HepG2 (cell line): ENCODE data around the gene PCAT6. TPM values are rescaled to one million over a fixed set of nuclear protein-coding genes. Genes with fewer than 3 reads are reported as not detected.

Experiments used
- ARNTL ChIP-seq: sonication (generic); formaldehyde crosslinking; IDR thresholded peaks from 2 replicates; pipeline ENCODE4 v1.4.0; 2020; ENCODE audit warnings: mild to moderate bottlenecking, missing genetic modification reagents
- ATF7 ChIP-seq, 2 experiments: fragments of 450-650 bp in 1 of 2; sonication (generic) in 1 of 2; formaldehyde crosslinking in 1 of 2; IDR thresholded peaks; 2 replicates each; pipeline versions ENCODE4 v1.4.0 to v1.6.1; 2016 to 2020; ENCODE audit warnings: antibody characterized with exemption in 1 of 2, mild to moderate bottlenecking in 1 of 2, missing genetic modification reagents in 1 of 2
- GTF3A ChIP-seq: sonication (generic); formaldehyde crosslinking; conservative IDR thresholded peaks from 2 replicates; pipeline ENCODE4 v1.4.0; 2020; ENCODE audit warnings: mild to moderate bottlenecking, missing genetic modification reagents
- JUNB ChIP-seq: sonication (generic); formaldehyde crosslinking; IDR thresholded peaks from 2 replicates; pipeline ENCODE4 v1.8.0; 2022; ENCODE audit warnings: missing genetic modification reagents, mild to moderate bottlenecking, borderline replicate concordance
- KLF13 ChIP-seq: sonication (generic); formaldehyde crosslinking; IDR thresholded peaks from 2 replicates; pipeline ENCODE4 v1.4.0; 2020; ENCODE audit warnings: mild to moderate bottlenecking, missing genetic modification reagents
- MAFK ChIP-seq, 2 experiments: IDR thresholded peaks in 1 of 2; conservative IDR thresholded peaks in 1 of 2; 2 replicates each; pipeline ENCODE4 v1.6.1; 2011; ENCODE audit warnings: improper control_type of control experiment in 2 of 2, low read length in 2 of 2
- MTF2 ChIP-seq: sonication (generic); formaldehyde crosslinking; IDR thresholded peaks from 2 replicates; pipeline ENCODE4 v1.5.0; 2020; ENCODE audit warnings: missing genetic modification reagents, borderline replicate concordance
- POLR2A ChIP-seq, 2 experiments: IDR thresholded peaks; 2 replicates each; pipeline ENCODE4 v1.6.1; 2011; ENCODE audit warnings: low read depth in 2 of 2, low read length in 2 of 2, mild to moderate bottlenecking in 1 of 2, moderate library complexity in 1 of 2; ENCODE audit not compliant: insufficient read depth in 1 of 2
- TSC22D2 ChIP-seq: sonication (generic); formaldehyde crosslinking; IDR thresholded peaks from 2 replicates; pipeline ENCODE4 v1.5.1; 2020; ENCODE audit warnings: missing genetic modification reagents, mild to moderate bottlenecking, borderline replicate concordance
- ZFP36 ChIP-seq: fragments of 150-350 bp; IDR thresholded peaks from 2 replicates; pipeline ENCODE4 v1.6.1; 2018; ENCODE audit warnings: borderline replicate concordance, low read length, low read depth; ENCODE audit not compliant: partially characterized antibody
- ZFP37 ChIP-seq: sonication (generic); formaldehyde crosslinking; IDR thresholded peaks from 2 replicates; pipeline ENCODE4 v1.4.0; 2020; ENCODE audit warnings: missing genetic modification reagents, borderline replicate concordance
- ZNF143 ChIP-seq: sonication (generic); formaldehyde crosslinking; IDR thresholded peaks from 2 replicates; pipeline ENCODE4 v1.4.0; 2020; ENCODE audit warnings: missing genetic modification reagents
- polyA plus RNA-seq, 8 experiments: library from polyadenylated mRNA; depleted of rRNA in 3 of 8; stranded (reverse) in 7 of 8; unstranded in 1 of 8; fragments of >200 nt; fragmentation: Illumina TruSeq in 4 of 8; extraction: Trizol in 4 of 8; gene quantifications; 2 replicates each; pipeline versions ENCODE4 v1.2.1 to v1.2.3, GENCODE V29; 2011 to 2016; ENCODE audit warnings: low read depth in 4 of 8, missing spikeins in 1 of 8, mixed read lengths in 1 of 8; ENCODE audit not compliant: insufficient read depth in 1 of 8
- total RNA-seq, 5 experiments: library from RNA; depleted of rRNA; stranded (reverse); fragments of >200 nt; fragmentation: Illumina TruSeq; extraction: Trizol; gene quantifications; 2 replicates each; pipeline ENCODE4 v1.2.3, GENCODE V29; 2016; ENCODE audit warnings: low read depth in 1 of 5
- TF ChIP-seq, protein P1 (sequence below): sonication (generic); formaldehyde crosslinking; IDR thresholded peaks from 2 replicates; pipeline ENCODE4 v1.5.1; 2020; ENCODE audit warnings: missing genetic modification reagents, mild to moderate bottlenecking, borderline replicate concordance
- TF ChIP-seq, protein P2 (sequence below): sonication (generic); formaldehyde crosslinking; conservative IDR thresholded peaks from 2 replicates; pipeline ENCODE4 v1.4.0; 2020; ENCODE audit warnings: mild to moderate bottlenecking, missing genetic modification reagents, moderate library complexity
- TF ChIP-seq, protein P3 (sequence below): sonication (generic); formaldehyde crosslinking; IDR thresholded peaks from 2 replicates; pipeline ENCODE4 v1.5.1; 2020; ENCODE audit warnings: missing genetic modification reagents, mild to moderate bottlenecking, borderline replicate concordance
- TF ChIP-seq, protein P4 (sequence below): sonication (generic); formaldehyde crosslinking; IDR thresholded peaks from 2 replicates; pipeline ENCODE4 v1.9.0; 2021; ENCODE audit warnings: missing genetic modification reagents, borderline replicate concordance

Gene PCAT6
- total and polyA plus RNA-seq, 2 of the 13 experiments (the other 11 are each of a cell fraction or from before 2014, with no cell fraction given) = 0.60 to 4.4 TPM

DNA sequence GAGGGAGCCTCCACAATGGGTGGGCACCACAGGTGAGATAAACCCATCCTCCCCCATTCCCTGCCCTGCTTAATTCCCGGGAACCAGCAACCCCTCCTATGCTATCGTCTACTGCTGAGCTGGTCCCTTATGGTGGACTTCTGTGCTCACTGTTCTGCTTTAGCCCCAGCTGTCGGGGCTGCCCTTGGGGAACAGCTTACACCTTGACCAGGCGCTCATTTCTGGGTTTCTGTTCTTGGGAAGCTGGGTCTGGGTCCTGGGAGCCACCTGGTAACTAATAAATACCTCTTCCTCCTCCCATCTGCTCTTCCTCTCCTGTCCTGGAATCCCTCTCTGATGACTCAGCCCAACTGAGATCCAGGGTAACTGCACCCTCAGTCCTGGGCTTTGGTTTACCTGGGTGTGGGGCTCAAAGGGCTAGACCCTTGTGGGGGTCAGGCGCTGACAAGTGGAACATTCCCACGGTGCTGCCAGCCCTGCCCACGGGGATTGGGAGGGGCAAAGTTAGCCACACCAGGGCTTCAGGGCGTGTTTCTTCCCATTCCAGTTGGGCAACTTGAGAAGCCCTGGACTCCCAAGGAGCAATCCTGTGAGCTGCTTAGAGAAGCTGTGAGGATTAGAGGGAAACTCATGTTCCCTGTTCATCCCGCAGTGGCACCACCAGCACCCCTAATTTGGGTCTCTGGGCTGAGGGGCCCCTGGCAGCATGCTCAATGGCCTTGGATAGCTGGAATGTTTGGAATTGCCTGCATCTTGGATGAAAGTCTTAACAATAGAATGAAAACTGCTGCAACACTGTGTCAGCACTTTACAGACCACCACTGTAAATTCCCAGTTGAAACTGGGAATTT, 1.6 kb downstream of the PCAT6 start (continued):
- TF ChIP-seq POLR2A (IDR thresholded peaks at IDR 0.05; ENCODE audit: insufficient read depth in 1 of 2, low read depth in 2 of 2, low read length in 2 of 2) (0 out of 4 replicates have a peak, but pooled peaks of 1 of the 2 experiments have one; percentile 13), KLF13 (CRISPR knock-in tag) (no peak), ZFP37 (CRISPR knock-in tag) (no peak), ATF7 (IDR thresholded peaks at IDR 0.05) (no peak), ATF7 (CRISPR knock-in tag; IDR thresholded peaks at IDR 0.05) (no peak), ZFP36 (no peak), JUNB (CRISPR knock-in tag) (no peak), MTF2 (CRISPR knock-in tag) (no peak), ARNTL (0 out of 2 replicates have a peak, but pooled peaks have one; percentile 31), TSC22D2 (CRISPR knock-in tag) (no peak), ZNF143 (no peak), MAFK (conservative IDR thresholded peaks at IDR 0.05 in 1 of 2, IDR thresholded peaks at IDR 0.05 in 1 of 2; ENCODE audit: low read length in 2 of 2) (peak in 1 of 2 experiments; percentile 55; a peak in 2 of 4 replicates), GTF3A (CRISPR knock-in tag) (no peak)
- TF ChIP-seq, protein P1, sequence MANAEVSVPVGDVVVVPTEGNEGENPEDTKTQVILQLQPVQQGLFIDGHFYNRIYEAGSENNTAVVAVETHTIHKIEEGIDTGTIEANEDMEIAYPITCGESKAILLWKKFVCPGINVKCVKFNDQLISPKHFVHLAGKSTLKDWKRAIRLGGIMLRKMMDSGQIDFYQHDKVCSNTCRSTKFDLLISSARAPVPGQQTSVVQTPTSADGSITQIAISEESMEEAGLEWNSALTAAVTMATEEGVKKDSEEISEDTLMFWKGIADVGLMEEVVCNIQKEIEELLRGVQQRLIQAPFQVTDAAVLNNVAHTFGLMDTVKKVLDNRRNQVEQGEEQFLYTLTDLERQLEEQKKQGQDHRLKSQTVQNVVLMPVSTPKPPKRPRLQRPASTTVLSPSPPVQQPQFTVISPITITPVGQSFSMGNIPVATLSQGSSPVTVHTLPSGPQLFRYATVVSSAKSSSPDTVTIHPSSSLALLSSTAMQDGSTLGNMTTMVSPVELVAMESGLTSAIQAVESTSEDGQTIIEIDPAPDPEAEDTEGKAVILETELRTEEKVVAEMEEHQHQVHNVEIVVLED = no peak
- TF ChIP-seq, protein P2, sequence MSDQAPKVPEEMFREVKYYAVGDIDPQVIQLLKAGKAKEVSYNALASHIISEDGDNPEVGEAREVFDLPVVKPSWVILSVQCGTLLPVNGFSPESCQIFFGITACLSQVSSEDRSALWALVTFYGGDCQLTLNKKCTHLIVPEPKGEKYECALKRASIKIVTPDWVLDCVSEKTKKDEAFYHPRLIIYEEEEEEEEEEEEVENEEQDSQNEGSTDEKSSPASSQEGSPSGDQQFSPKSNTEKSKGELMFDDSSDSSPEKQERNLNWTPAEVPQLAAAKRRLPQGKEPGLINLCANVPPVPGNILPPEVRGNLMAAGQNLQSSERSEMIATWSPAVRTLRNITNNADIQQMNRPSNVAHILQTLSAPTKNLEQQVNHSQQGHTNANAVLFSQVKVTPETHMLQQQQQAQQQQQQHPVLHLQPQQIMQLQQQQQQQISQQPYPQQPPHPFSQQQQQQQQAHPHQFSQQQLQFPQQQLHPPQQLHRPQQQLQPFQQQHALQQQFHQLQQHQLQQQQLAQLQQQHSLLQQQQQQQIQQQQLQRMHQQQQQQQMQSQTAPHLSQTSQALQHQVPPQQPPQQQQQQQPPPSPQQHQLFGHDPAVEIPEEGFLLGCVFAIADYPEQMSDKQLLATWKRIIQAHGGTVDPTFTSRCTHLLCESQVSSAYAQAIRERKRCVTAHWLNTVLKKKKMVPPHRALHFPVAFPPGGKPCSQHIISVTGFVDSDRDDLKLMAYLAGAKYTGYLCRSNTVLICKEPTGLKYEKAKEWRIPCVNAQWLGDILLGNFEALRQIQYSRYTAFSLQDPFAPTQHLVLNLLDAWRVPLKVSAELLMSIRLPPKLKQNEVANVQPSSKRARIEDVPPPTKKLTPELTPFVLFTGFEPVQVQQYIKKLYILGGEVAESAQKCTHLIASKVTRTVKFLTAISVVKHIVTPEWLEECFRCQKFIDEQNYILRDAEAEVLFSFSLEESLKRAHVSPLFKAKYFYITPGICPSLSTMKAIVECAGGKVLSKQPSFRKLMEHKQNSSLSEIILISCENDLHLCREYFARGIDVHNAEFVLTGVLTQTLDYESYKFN = 0 out of 2 replicates have a peak, but pooled peaks have one; percentile 7
- TF ChIP-seq, protein P3, sequence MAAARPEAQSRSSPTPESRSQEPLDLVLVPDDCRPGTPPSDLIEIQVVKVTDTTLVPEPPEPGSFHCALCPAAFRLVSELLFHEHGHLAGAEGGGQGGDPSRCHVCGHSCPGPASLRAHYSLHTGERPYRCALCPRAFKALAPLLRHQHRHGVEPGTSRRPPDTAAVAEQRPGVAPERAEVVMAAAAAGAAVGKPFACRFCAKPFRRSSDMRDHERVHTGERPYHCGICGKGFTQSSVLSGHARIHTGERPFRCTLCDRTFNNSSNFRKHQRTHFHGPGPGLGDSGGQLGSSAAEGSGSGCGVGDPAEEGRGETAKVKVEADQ (CRISPR knock-in tag) = no peak
- TF ChIP-seq, protein P4, sequence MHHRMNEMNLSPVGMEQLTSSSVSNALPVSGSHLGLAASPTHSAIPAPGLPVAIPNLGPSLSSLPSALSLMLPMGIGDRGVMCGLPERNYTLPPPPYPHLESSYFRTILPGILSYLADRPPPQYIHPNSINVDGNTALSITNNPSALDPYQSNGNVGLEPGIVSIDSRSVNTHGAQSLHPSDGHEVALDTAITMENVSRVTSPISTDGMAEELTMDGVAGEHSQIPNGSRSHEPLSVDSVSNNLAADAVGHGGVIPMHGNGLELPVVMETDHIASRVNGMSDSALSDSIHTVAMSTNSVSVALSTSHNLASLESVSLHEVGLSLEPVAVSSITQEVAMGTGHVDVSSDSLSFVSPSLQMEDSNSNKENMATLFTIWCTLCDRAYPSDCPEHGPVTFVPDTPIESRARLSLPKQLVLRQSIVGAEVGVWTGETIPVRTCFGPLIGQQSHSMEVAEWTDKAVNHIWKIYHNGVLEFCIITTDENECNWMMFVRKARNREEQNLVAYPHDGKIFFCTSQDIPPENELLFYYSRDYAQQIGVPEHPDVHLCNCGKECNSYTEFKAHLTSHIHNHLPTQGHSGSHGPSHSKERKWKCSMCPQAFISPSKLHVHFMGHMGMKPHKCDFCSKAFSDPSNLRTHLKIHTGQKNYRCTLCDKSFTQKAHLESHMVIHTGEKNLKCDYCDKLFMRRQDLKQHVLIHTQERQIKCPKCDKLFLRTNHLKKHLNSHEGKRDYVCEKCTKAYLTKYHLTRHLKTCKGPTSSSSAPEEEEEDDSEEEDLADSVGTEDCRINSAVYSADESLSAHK (CRISPR knock-in tag) = no peak
- TF ChIP-seq, all 625 proteins: peak for 7
